GM12878 (cell line): Measurements from ENCODE around the gene LRRC61. TPM values are rescaled to one million over a fixed set of nuclear protein-coding genes. Genes with fewer than 3 reads are reported as not detected.

ENCODE experiments used
- ATAC-seq: fragments of 200-7000 bp; cut with Tn5 transposase; 3 replicates; pipeline ENCODE4 v1.9.1; 2020; ENCODE audit warnings: mild to moderate bottlenecking, moderate library complexity
- BruUV-seq: library from RNA; stranded (reverse); fragments of 400-500 nt; replicated peaks from 2 replicates; lab custom pipeline; 2021; lab: Mats Ljungman, UMichigan
- CTCF ChIA-PET: fragments of 300-600 bp; sonication (Branson Sonifier 250); formaldehyde crosslinking; extraction: SDS; loops from one replicate; lab custom pipeline; 2021; ENCODE audit warnings: inconsistent platforms; lab: Yijun Ruan, JAX
- POLR2A ChIA-PET: fragments of 350-600 bp; formaldehyde crosslinking; extraction: SDS; loops from one replicate; lab custom pipeline; 2021; ENCODE audit warnings: inconsistent platforms; lab: Charles Lee
- RAD21 ChIA-PET: fragments of 300-600 bp; sonication (Branson Sonifier 250); formaldehyde crosslinking; loops from one replicate; lab custom pipeline; 2023; ENCODE audit warnings: antibody characterized with exemption; ENCODE audit not compliant: unreplicated experiment; lab: Charles Lee
- SMC1A ChIA-PET: fragments of 300-600 bp; sonication (Branson Sonifier 250); formaldehyde crosslinking; loops from one replicate; lab custom pipeline; 2023; ENCODE audit not compliant: unreplicated experiment, uncharacterized antibody; lab: Charles Lee
- DNase-seq: peaks from one replicate; pipeline ENCODE4 v3.0.0-alpha.2; 2011; ENCODE audit warnings: low read depth, low spot score
- FAIRE-seq: peaks from 3 replicates; lab custom pipeline; 2011; peaks lifted over from hg19 to GRCh38; lab: Jason Lieb, UNC
- H2AFZ ChIP-seq: 2 replicates; pipeline ENCODE4 v1.6.0; 2011; ENCODE audit warnings: low read depth, low read length, control low read depth; ENCODE audit not compliant: control insufficient read depth
- H3K27ac ChIP-seq: 2 replicates; pipeline ENCODE4 v1.5.1; 2011; ENCODE audit warnings: control low read depth; ENCODE audit not compliant: control insufficient read depth, insufficient read depth
- H3K27me3 ChIP-seq, 2 experiments: replicated peaks in 1 of 2; 2 replicates each; pipeline versions ENCODE4 v1.6.0 to v1.6.1; 2011; ENCODE audit warnings: low read length in 1 of 2; ENCODE audit not compliant: control insufficient read depth in 2 of 2, insufficient read depth in 2 of 2
- H3K36me3 ChIP-seq, 2 experiments: 2 replicates each; pipeline ENCODE4 v1.5.1; 2011; ENCODE audit warnings: low read length in 1 of 2; ENCODE audit not compliant: control insufficient read depth in 2 of 2, insufficient read depth in 2 of 2
- H3K4me1 ChIP-seq: 2 replicates; pipeline ENCODE4 v1.6.1; 2011; ENCODE audit warnings: mild to moderate bottlenecking, low read length, moderate library complexity, mixed read lengths; ENCODE audit not compliant: control insufficient read depth, insufficient read depth
- H3K4me2 ChIP-seq: 2 replicates; pipeline ENCODE4 v1.6.0; 2011; ENCODE audit warnings: control low read depth; ENCODE audit not compliant: control insufficient read depth, insufficient read depth
- H3K4me3 ChIP-seq: fragments of 200-600 bp; sonication (generic); 2 replicates; pipeline ENCODE4 v1.5.1; 2016
- H3K79me2 ChIP-seq: 2 replicates; pipeline ENCODE4 v1.6.0; 2011; ENCODE audit warnings: low read length; ENCODE audit not compliant: control insufficient read depth, insufficient read depth
- H3K9ac ChIP-seq: 2 replicates; pipeline ENCODE4 v1.8.0; 2011; ENCODE audit warnings: low read length, control low read depth, mixed read lengths; ENCODE audit not compliant: control insufficient read depth, insufficient read depth
- H3K9me3 ChIP-seq: replicated peaks from 3 replicates; pipeline ENCODE4 v1.5.1; 2011; ENCODE audit warnings: mild to moderate bottlenecking, low read length; ENCODE audit not compliant: control insufficient read depth, insufficient read depth
- H4K20me1 ChIP-seq: 2 replicates; pipeline ENCODE4 v1.6.0; 2011; ENCODE audit not compliant: control insufficient read depth, insufficient read depth
- HDGF ChIP-seq: fragments of 450-650 bp; IDR thresholded peaks from 2 replicates; pipeline ENCODE4 v1.6.1; 2016; ENCODE audit warnings: antibody characterized with exemption
- NBN ChIP-seq: fragments of 450-650 bp; IDR thresholded peaks from 2 replicates; pipeline ENCODE4 v1.6.1; 2016
- POLR2AphosphoS5 ChIP-seq: IDR thresholded peaks from 2 replicates; pipeline ENCODE4 v1.6.1; 2011; ENCODE audit warnings: mild to moderate bottlenecking, low read length, inconsistent platforms
- RELA ChIP-seq: fragments of 450-650 bp; IDR thresholded peaks from 2 replicates; pipeline ENCODE4 v1.8.0; 2014; ENCODE audit warnings: borderline replicate concordance; ENCODE audit not compliant: partially characterized antibody
- SIN3A ChIP-seq: IDR thresholded peaks from 2 replicates; pipeline ENCODE4 v1.6.1; 2012; ENCODE audit warnings: low read depth, low read length, improper control_type of control experiment
- STAT3 ChIP-seq: IDR thresholded peaks from 2 replicates; pipeline ENCODE4 v1.6.1; 2011; ENCODE audit warnings: low read depth, low read length, improper control_type of control experiment
- TAF1 ChIP-seq: IDR thresholded peaks from 2 replicates; pipeline ENCODE4 v1.6.1; 2011; ENCODE audit warnings: mild to moderate bottlenecking, low read depth, low read length, borderline replicate concordance
- YBX1 ChIP-seq: fragments of 450-650 bp; IDR thresholded peaks from 2 replicates; pipeline ENCODE4 v1.6.1; 2016; ENCODE audit warnings: antibody characterized with exemption
- YY1 ChIP-seq: IDR thresholded peaks from 2 replicates; pipeline ENCODE4 v1.6.1; 2011; ENCODE audit warnings: low read depth, mild to moderate bottlenecking, low read length
- ZNF384 ChIP-seq: IDR thresholded peaks from 2 replicates; pipeline ENCODE4 v1.6.1; 2012; ENCODE audit warnings: low read depth, mild to moderate bottlenecking, low read length, improper control_type of control experiment, borderline replicate concordance
- WGBS: methylation state at CpG from one replicate; pipeline ENCODE4 v1.1.6; 2016; ENCODE audit warnings: low lambda C conversion rate; ENCODE audit not compliant: insufficient replicate concordance, insufficient coverage; ENCODE audit errors: missing lambda C conversion rate; 5-methylcytosine and 5-hydroxymethylcytosine counted together
- in situ Hi-C: fragments of 300-500 bp; cut with MboI; formaldehyde crosslinking; loops from 9 replicates; pipeline ENCODE4 v1.14.3; 2018; ENCODE audit warnings: mixed read lengths
- intact Hi-C: fragments of 100-400 bp; cut with micrococcal nuclease; formaldehyde crosslinking; loops from one replicate; pipeline ENCODE4 v1.14.2; 2022; ENCODE audit not compliant: unreplicated experiment
- polyA plus RNA-seq, 11 experiments: library from polyadenylated mRNA; depleted of rRNA in 4 of 11; unstranded in 6 of 11; stranded (reverse) in 5 of 11; fragments of >200 nt; fragmentation: Nextera tagmentation in 4 of 11; fragmentation: Illumina TruSeq in 1 of 11; extraction: Ambion mirVana in 4 of 11; extraction: Trizol in 1 of 11; gene quantifications; 1 replicate in 1 of 11; 2 replicates in 10 of 11; pipeline versions ENCODE4 v1.2.1 to v1.2.3, GENCODE V29; 2011 to 2016; ENCODE audit warnings: inconsistent platforms in 2 of 11, missing spikeins in 2 of 11, low read depth in 1 of 11
- total RNA-seq, 4 experiments: library from RNA; depleted of rRNA in 3 of 4; stranded (reverse); fragments of >200 nt in 3 of 4; fragmentation: Illumina TruSeq in 1 of 4; extraction: Trizol in 1 of 4; gene quantifications; 2 replicates each; pipeline versions ENCODE4 v1.2.1 to v1.2.3, GENCODE V29; 2013 to 2021
- TF ChIP-seq, protein P1 (sequence below): fragments of 450-650 bp; IDR thresholded peaks from 2 replicates; pipeline ENCODE4 v1.6.1; 2017; ENCODE audit warnings: mild to moderate bottlenecking, moderate library complexity
- TF ChIP-seq, protein P2 (sequence below): IDR thresholded peaks from 2 replicates; pipeline ENCODE4 v1.6.1; 2011; ENCODE audit warnings: borderline replicate concordance, low read depth, mild to moderate bottlenecking, moderate library complexity, low read length; ENCODE audit not compliant: insufficient read depth, poor library complexity, severe bottlenecking

Gene LRRC61
- total and polyA plus RNA-seq, 10 of the 15 experiments (the other 5 are each of a cell fraction or from before 2014, with no cell fraction given): 1.4 to 54.2 (median 21.8) TPM

DNA sequence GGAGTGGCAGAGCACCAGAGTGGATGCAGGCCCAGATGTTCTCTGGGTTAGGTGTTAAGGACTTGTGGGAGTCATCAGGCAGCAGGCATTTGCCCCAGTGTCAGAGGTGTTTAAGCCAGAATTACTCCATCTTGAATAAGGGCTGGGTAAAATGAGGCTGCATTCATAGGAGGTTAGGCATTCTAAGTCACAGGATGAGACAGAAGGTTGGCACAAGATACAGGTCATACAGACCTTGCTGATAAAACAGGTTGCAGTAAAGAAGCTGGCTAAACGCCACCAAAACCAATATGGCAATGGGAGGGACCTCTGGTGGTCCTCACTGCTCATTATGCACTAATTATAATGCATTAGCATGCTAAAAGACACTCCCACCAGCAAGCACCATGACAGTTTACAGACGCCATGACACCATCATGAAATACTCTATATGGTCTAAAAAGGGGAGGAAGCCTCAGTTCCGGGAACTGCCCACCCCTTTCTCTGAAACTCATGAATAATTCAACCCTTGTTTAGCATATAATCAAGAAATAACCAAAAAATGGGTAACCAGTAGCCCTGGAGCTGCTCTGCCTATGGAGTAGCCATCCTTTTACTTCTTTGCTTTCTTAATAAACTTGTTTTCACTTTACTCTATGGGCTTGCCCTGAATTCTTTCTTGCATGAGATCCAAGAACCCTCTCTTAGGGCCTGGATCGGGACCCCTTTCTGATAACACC is 882 bp upstream of the LRRC61 start (continued):
- TF ChIP-seq YBX1: no peak
- 0 out of 2 replicates have a peak, but pooled peaks have one; percentile 33 for TF ChIP-seq TAF1
- TF ChIP-seq STAT3: 0 out of 2 replicates have a peak, but pooled peaks have one; percentile 7

DNA sequence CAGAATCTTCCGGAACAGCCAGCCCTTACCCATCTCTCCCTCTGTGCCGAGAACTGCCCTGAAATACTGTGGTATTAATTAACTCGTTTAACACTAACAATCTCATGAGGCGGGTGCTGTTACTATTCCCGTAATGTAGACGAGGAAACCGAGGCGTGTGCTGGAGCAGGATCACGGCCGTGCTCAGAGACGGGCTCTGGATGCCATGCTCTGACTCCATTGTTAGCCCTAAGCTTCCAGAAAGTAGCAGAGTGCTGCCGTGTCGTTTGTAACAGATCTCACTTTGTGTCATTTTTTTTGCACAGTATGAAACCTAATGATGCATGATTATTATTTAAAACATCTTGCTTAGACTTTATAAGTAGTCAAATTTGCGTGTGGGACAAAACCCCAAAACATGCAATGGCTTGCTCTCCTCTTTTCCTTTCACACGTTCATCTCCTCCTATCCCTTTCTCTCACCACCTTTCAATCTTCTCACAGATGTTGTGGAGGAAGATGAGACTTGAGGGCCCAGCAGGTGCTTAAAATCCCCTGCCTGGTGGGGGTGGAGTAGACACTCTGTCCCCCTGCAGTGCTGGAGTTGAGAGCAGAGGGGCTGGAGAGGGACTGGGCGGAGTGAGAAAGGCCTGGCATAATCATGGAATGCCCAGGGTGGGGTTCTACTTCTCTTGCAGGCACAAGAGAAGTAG is 672 bp downstream of the LRRC61 start:
- intact Hi-C loops (loop anchor here (2.0 to 5.0 kb wide), 2 partner anchors 33 to 45 kb away; partner anchors contain the start of gene REPIN1), in situ Hi-C loops (no loop called here)
- H3K4me3 ChIP-seq: peak overlapping the region; percentile 78
- FAIRE-seq: no peak
- H3K27me3 ChIP-seq: no peaks in the 10 kb centered on the region
- ChIA-PET CTCF (interaction anchor here (0.7 to 2.3 kb wide), 4 partner anchors 31 to 94 kb away, joined by 3 to 5 read pairs (median 4); no protein-coding TSS in a partner anchor), SMC1A (interaction anchor here (1.0 to 3.4 kb wide), 4 partner anchors 31 to 115 kb away, joined by 3 to 9 read pairs (median 4); no protein-coding TSS in a partner anchor), RAD21 (interaction anchor here (1.3 to 1.7 kb wide), 3 partner anchors 54 to 83 kb away, joined by 4 read pairs; a partner anchor contains a TSS), POLR2A (interaction anchor here (0.5 to 2.5 kb wide), 6 partner anchors 34 to 110 kb away, joined by 3 to 8 read pairs (median 4); no protein-coding TSS in a partner anchor)
- H2AFZ ChIP-seq: peak overlapping the region; percentile 92
- peak overlapping the region; percentile 100 for H3K4me2 ChIP-seq
- H3K9ac ChIP-seq: peak overlapping the region; percentile 99
- peak; percentile 27 for ATAC-seq
- WGBS: 3% methylated on average over 16 of the region's 16 CpGs
- H3K27ac ChIP-seq: peak overlapping the region; percentile 99
- peaks cover 13% of the 10 kb centered on the region; the same call in 1 of the 2 replicates for H3K4me1 ChIP-seq
- peaks cover 36% of the 10 kb centered on the region for H3K79me2 ChIP-seq
- no peaks in the 10 kb centered on the region for H3K9me3 ChIP-seq
- BruUV-seq: TSS peak; percentile 58
- no peaks in the 10 kb centered on the region for H4K20me1 ChIP-seq
- no peak for DNase-seq
- H3K36me3 ChIP-seq: peaks cover 2 to 11% of the 10 kb centered on the region in 2 experiments
- TF ChIP-seq, protein P1, sequence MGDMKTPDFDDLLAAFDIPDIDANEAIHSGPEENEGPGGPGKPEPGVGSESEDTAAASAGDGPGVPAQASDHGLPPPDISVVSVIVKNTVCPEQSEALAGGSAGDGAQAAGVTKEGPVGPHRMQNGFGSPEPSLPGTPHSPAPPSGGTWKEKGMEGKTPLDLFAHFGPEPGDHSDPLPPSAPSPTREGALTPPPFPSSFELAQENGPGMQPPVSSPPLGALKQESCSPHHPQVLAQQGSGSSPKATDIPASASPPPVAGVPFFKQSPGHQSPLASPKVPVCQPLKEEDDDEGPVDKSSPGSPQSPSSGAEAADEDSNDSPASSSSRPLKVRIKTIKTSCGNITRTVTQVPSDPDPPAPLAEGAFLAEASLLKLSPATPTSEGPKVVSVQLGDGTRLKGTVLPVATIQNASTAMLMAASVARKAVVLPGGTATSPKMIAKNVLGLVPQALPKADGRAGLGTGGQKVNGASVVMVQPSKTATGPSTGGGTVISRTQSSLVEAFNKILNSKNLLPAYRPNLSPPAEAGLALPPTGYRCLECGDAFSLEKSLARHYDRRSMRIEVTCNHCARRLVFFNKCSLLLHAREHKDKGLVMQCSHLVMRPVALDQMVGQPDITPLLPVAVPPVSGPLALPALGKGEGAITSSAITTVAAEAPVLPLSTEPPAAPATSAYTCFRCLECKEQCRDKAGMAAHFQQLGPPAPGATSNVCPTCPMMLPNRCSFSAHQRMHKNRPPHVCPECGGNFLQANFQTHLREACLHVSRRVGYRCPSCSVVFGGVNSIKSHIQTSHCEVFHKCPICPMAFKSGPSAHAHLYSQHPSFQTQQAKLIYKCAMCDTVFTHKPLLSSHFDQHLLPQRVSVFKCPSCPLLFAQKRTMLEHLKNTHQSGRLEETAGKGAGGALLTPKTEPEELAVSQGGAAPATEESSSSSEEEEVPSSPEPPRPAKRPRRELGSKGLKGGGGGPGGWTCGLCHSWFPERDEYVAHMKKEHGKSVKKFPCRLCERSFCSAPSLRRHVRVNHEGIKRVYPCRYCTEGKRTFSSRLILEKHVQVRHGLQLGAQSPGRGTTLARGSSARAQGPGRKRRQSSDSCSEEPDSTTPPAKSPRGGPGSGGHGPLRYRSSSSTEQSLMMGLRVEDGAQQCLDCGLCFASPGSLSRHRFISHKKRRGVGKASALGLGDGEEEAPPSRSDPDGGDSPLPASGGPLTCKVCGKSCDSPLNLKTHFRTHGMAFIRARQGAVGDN: 0 out of 2 replicates have a peak, but pooled peaks have one; percentile 2
- TF ChIP-seq, protein P2, sequence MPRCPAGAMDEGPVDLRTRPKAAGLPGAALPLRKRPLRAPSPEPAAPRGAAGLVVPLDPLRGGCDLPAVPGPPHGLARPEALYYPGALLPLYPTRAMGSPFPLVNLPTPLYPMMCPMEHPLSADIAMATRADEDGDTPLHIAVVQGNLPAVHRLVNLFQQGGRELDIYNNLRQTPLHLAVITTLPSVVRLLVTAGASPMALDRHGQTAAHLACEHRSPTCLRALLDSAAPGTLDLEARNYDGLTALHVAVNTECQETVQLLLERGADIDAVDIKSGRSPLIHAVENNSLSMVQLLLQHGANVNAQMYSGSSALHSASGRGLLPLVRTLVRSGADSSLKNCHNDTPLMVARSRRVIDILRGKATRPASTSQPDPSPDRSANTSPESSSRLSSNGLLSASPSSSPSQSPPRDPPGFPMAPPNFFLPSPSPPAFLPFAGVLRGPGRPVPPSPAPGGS: peak; percentile 22
- TF ChIP-seq POLR2AphosphoS5: peak; percentile 41; the same call in 1 of the 2 replicates
- peak; percentile 27 for TF ChIP-seq RELA
- TF ChIP-seq YY1: peak; percentile 72; the same call in 1 of the 2 replicates
- no peak for TF ChIP-seq ZNF384
- peak; percentile 11; the same call in 1 of the 2 replicates for TF ChIP-seq NBN
- no peak for TF ChIP-seq SIN3A
- 0 out of 2 replicates have a peak, but pooled peaks have one; percentile 29 for TF ChIP-seq HDGF
